ENCODE results near the gene KAT8. TPM values are rescaled to one million over a fixed set of nuclear protein-coding genes. Genes with fewer than 3 reads are reported as not detected.

The KAT8 gene
- total RNA-seq = 10 to 100 TPM; 20.4 to 29.9 (median 25.2) TPM
- long read RNA-seq, partial matches to known transcripts = 0 of 2 reads
- long read RNA-seq, other reads (novel, unspliced or antisense) = 1 of 2 reads

DNA sequence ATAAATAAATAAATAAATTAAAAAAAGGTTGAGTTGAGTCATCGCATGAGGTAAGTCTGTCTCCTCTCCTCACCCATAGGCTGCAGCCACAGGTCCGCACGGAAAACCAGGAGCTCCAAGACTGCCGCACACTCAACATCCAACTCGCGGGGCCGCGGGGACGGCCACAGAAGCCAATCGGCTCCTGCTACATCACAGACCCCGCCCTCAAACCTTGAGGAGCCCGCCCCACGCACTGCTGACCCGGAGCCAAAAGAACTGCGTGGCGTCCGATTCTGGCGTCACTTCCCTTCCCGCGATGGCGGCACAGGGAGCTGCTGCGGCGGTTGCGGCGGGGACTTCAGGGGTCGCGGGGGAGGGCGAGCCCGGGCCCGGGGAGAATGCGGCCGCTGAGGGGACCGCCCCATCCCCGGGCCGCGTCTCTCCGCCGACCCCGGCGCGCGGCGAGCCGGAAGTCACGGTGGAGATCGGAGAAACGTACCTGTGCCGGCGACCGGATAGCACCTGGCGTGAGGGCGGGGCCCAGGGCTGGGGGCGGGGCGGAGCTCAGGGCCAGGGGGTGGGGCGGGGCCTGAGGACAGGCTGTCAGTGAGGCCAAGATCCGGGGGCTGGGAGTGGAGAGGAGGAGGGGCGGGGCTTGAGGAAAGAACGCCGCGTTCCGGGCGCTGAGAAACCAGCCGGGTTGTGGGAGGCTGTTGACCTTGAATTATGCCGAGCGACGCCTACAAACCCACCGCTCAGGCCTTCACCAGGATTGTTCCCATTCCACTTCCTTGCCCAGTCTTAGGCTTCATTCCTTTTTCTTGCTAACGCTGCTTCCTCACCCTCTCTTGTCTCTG, at the start of gene KAT8:
Gene KAT8 (plus strand): TSS at position 281 of the 839 bp plus-strand sequence. CDS start 18 bp downstream, at position 299.
- peak; percentile 93 for TF ChIP-seq POLR2A (IDR thresholded peaks at IDR 0.05)
- TF ChIP-seq, protein P1, sequence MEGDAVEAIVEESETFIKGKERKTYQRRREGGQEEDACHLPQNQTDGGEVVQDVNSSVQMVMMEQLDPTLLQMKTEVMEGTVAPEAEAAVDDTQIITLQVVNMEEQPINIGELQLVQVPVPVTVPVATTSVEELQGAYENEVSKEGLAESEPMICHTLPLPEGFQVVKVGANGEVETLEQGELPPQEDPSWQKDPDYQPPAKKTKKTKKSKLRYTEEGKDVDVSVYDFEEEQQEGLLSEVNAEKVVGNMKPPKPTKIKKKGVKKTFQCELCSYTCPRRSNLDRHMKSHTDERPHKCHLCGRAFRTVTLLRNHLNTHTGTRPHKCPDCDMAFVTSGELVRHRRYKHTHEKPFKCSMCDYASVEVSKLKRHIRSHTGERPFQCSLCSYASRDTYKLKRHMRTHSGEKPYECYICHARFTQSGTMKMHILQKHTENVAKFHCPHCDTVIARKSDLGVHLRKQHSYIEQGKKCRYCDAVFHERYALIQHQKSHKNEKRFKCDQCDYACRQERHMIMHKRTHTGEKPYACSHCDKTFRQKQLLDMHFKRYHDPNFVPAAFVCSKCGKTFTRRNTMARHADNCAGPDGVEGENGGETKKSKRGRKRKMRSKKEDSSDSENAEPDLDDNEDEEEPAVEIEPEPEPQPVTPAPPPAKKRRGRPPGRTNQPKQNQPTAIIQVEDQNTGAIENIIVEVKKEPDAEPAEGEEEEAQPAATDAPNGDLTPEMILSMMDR (IDR thresholded peaks at IDR 0.05) = no peak
- 1% methylated on average over 15 of the region's 68 CpGs for WGBS (ENCODE audit: insufficient coverage, low coverage, low lambda C conversion rate, missing lambda C conversion rate)
- Histone ChIP-seq H3K4me3 (peak within 1 kb of the TSS; percentile 75 to 85 (median 76)), H3K9me3 (no peaks in the 10 kb centered on the region), H3K36me3 (peaks cover 0 to 26% (median 11%) of the 10 kb centered on the region in 4 donors), H3K27me3 (no peaks in the 10 kb centered on the region), H3K4me1 (peaks cover 0 to 39% (median 21%) of the 10 kb centered on the region in 4 donors), H3K27ac (peak within 1 kb of the TSS; percentile 86 to 90 (median 90))
- ATAC-seq = peak; percentile 90 to 97 (median 92)
- intact Hi-C loops (cut with DNase I) = no loop called here
- peak; percentile 98 to 99 (median 99) for DNase-seq

DNA sequence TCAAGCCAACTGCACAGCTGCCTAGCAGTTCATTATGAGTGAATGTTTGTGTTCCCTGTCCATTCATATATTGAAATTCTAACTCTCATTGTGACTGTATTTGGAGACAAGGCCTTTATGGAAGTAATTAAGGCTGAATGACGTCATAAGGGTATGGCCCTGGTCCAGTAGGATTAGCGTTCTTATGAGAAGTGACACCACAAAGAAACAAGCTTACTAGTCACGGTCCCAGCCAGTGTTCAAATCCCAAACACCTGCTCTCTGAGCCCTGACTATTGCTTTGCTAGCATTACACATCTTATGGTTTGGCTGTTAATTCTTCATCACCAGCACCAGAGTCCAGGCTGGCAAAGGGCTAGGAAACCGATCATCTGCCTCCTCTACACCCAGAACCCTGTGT, 45.6 kb upstream of the KAT8 start:
- Histone ChIP-seq H3K9me3 (no peaks in the 10 kb centered on the region), H3K27me3 (no peaks in the 10 kb centered on the region), H3K36me3 (peaks cover 0 to 2% (median 0%) of the 10 kb centered on the region in 4 donors), H3K4me1 (peaks cover 0 to 17% (median 0%) of the 10 kb centered on the region in 4 donors), H3K4me3 (no peak overlapping the region), H3K27ac (no peak overlapping the region)
- intact Hi-C loops (cut with DNase I) = no loop called here
- 41% methylated on average over 4 of the region's 4 CpGs for WGBS (ENCODE audit: insufficient coverage, low coverage, low lambda C conversion rate, missing lambda C conversion rate)
- ATAC-seq (no peak), DNase-seq (no peak)
- TF ChIP-seq POLR2A (IDR thresholded peaks at IDR 0.05) = no peak
- TF ChIP-seq, protein P1 (IDR thresholded peaks at IDR 0.05) = no peak

DNA sequence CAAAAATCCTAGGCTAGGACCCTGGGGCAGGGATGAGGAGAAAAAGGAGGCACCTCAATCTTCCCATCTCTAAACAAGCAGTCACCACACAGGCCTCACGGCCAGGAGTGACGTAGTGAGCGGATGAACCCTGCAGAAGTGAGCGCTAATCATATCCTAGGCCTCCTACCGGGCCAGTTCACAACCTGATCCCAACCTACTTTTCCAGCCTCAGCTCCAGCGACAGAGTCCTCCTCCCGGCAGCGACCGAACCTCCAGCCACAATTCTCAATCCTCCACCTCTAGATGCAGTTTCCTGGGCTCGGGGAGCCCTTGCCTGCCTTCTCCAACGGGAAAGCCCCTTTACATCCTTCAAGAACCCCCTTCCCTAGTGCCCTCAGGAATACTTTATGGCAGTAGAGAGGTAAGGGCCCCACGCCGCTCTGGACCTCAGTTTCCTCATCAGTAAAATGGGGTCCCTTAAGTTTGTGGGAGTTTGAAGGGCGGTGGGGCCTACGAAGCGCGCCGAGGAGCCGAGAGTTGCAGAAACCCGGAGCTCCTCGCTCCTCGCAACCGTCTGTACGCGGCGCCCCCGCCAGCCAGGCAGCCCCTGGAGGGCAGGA, 44.8 kb upstream of the KAT8 start:
- H3K4me3 ChIP-seq = peak overlapping the region; percentile 76 to 100 (median 98)
- H3K36me3 ChIP-seq = peaks cover 0 to 7% (median 1%) of the 10 kb centered on the region in 4 donors
- 1% methylated on average over 21 of the region's 27 CpGs for WGBS (ENCODE audit: insufficient coverage, low coverage, low lambda C conversion rate, missing lambda C conversion rate)
- TF ChIP-seq POLR2A (IDR thresholded peaks at IDR 0.05) = no peak
- TF ChIP-seq, protein P1 (IDR thresholded peaks at IDR 0.05) = no peak
- H3K27me3 ChIP-seq = no peaks in the 10 kb centered on the region
- peak in 1 of 3 donors; percentile 29 for DNase-seq
- H3K27ac ChIP-seq = peak overlapping the region; percentile 87 to 95 (median 92)
- peaks cover 0 to 17% (median 0%) of the 10 kb centered on the region in 4 donors for H3K4me1 ChIP-seq
- intact Hi-C loops (cut with DNase I) = no loop called here
- H3K9me3 ChIP-seq = no peaks in the 10 kb centered on the region
- peak in 1 of 4 donors; percentile 3 for ATAC-seq

DNA sequence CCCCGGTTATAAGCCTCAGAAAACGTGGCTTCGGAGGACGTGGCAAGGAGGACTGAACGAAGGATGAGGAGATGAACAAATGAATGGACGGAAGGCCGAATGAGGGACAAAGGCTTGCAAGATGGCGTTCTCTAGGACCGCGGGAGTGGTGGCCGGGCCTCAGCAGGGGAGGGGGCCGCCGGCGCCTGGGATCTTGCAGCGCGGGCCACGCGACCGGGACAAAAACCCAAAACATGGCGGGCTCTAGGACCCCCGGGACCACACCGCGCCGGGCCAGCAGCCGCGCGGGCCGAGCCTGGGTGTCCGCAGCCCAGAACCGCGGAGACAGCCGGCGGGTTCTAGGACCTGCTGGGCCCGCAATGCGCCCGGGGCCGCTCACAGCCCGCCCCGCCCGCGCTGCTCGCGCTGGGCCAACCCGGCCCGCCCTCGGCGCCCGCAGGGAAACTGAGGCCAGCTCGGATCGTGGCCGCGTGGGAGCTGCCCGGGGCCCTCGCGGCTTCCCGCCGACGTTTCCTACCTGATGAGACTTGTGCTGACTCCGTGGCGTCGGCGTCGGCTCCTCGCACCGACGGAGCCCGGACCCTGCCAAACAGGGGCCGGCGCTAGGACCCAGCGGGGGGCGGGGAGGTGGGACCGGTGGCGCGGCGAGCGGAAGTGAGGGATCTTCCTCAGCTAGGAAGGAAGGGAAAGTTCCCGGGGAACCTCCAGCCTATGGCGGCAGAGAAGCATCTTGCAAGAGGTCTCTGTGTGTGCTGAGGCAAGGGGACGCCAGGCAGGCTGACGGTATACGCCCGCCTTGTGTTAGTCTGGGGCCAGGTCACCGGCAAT, 44.1 kb upstream of the KAT8 start:
- Histone ChIP-seq H3K4me3 (peak overlapping the region; percentile 76 to 100 (median 98)), H3K9me3 (no peaks in the 10 kb centered on the region), H3K36me3 (peaks cover 0 to 7% (median 3%) of the 10 kb centered on the region in 4 donors), H3K4me1 (peaks cover 0 to 17% (median 0%) of the 10 kb centered on the region in 4 donors), H3K27me3 (no peaks in the 10 kb centered on the region), H3K27ac (peak overlapping the region; percentile 87 to 95 (median 92))
- WGBS (ENCODE audit: insufficient coverage, low coverage, low lambda C conversion rate, missing lambda C conversion rate) = 0% methylated on average over 20 of the region's 83 CpGs
- peak; percentile 81 to 88 (median 84) for ATAC-seq
- TF ChIP-seq, protein P1 (IDR thresholded peaks at IDR 0.05) = no peak
- peak; percentile 34 for TF ChIP-seq POLR2A (IDR thresholded peaks at IDR 0.05)
- peak; percentile 95 for DNase-seq
- intact Hi-C loops (cut with DNase I) = no loop called here
